Stimulated activated CD4-positive, alpha-beta T cell treated with anti-CD3 and anti-CD28 coated beads, Interleukin-4, amount 100 ng/mL, for 48 hours (primary cell): ENCODE results near the gene EFEMP2.

Source experiments
- DNase-seq, 2 donors: peaks; one replicate each; pipeline ENCODE4 v3.0.0-alpha.2; 2020; ENCODE audit warnings: low read depth in 2 of 2

The EFEMP2 gene

DNA sequence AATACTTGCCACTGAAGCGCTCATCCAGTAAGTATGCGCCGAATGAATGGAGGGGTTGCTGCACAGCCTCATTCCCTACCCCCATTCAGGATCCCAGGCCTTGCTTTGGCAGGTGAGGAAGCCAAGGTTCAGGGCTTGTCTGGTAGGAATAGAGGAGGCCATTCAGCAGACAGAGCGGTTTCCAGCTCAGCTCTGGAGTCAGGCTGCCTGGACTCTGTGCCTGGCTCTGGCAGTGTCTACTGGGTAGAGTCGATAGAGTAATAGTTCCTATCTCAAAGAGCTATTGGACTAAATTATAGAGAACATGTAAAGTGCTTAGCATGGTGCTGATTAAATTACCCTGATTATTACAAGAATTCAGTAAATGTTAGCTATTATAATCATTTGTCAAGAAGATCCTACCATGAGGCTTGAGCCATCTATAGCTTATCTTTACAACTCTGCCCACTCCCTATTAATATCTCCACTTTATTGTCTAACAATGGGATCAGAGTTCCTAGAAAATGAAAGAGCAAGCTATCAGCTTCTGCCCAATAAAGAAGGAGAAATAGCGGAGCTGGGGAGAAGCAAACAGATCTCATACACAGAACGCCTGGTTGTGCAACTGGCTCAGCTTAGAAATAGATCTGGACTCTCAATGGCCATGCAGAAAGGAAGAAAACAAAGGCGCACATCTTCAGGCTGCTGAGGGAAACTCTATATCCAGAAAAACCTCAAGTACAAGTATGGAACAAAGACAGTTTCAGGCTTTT lies 45.4 kb downstream of the EFEMP2 start:
- no peak for DNase-seq

GRCh38 chr11:65822776-65823528 lies 49.6 kb downstream of the EFEMP2 start:
- no peak for DNase-seq

GRCh38 chr11:65821107-65821506 lies 51.5 kb downstream of the EFEMP2 start:
- DNase-seq: no peak

GRCh38 chr11:65817835-65818680 lies 54.5 kb downstream of the EFEMP2 start:
- peak; percentile 93 to 99 for DNase-seq

DNA sequence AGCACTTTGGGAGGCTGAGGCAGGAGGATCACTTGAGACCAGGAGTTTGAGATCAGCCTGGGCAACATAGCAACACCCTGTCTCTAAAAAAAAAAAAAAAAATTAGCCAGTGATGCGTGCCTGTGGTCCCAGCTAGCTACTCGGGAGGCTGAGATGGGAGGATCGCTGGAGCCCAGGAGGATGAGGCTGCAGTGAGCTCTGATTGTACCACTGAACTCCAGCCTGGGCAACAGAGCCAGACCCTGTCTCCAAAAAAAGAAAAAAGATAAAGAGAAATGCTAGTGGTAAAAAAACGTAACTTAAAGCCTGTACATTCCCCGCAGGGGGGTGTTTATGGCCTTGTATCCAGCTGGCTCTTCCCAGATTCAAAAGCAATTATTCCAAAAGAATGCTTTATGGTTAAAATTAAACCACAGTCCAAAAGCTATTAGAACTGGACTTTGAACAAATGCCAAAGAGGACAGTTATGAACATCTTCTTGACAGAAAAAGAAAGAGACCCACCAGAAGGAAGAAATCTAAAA lies 55.2 kb downstream of the EFEMP2 start:
- DNase-seq: no peak

DNA sequence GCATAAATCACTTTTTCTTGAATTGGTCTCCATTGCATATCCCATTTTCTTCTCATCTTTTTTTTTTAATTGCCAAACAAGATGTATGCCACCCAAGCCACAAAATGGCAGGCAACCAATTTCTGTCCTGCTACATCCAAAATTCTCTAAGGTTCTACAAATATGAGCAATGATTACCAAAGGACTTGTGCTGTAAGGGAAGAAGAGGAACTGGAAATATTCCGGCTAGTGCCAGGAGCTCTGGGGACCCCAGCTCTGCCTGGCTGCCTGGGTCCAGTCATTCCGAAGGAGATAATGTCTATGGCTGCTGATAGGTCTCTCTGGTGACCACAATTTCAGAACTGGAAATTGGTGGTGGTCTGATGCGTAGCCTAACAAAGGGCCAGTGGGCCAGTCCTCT lies 55.9 kb downstream of the EFEMP2 start:
- DNase-seq: no peak
